ENCODE measurements around the gene NUP133.

DNA sequence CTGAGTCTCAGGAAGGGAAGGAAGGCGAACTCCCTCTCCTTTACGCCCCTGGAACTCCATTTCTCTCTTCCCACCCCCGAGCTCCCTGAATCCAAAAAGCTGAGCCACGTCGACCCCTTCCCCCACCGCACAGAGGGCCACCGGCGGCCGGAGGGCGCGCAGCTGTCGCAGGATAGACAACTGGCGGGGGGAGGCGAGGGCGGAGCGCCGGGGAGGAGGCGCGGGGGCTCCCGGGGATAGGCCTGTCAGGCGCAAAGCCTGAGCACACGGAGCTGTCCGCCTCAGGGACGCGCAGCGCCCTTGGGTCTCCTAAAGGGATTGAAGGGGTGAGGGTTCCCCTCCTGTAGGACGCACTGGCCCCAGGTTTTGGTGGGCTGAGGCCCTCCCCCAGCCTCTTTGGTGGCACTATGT lies 73.5 kb downstream of the NUP133 start:
- TF ChIP-seq CTCF (conservative IDR thresholded peaks at IDR 0.05; ENCODE audit: low read depth in 2 of 2) (no peak), POLR2AphosphoS5 (IDR thresholded peaks at IDR 0.05; ENCODE audit: low read depth) (no peak), EZH2phosphoT487 (IDR thresholded peaks at IDR 0.05; ENCODE audit: unreplicated experiment) (no peak), EZH2 (IDR thresholded peaks at IDR 0.05; ENCODE audit: low read depth, unreplicated experiment) (peak; percentile 10), ETS1 (IDR thresholded peaks at IDR 0.05) (no peak), STAT1 (IDR thresholded peaks at IDR 0.05; ENCODE audit: unreplicated experiment) (no peak), CREB1 (CRISPR knock-in tag; IDR thresholded peaks at IDR 0.05; ENCODE audit: low read depth) (no peak), JUNB (IDR thresholded peaks at IDR 0.05; ENCODE audit: unreplicated experiment) (no peak), ZNF331 (CRISPR knock-in tag; IDR thresholded peaks at IDR 0.05; ENCODE audit: low read depth) (no peak)
